GM08714 (cell line): ENCODE measurements around the gene CSTPP1.
"Not testable (repeated sequence)": the region's sequence is repeated elsewhere in the genome, so short reads cannot be mapped to it uniquely, and the experiment has no call there.

Source experiments
- H3K4me3 ChIP-seq: fragments of 200-500 bp; sonication (Bioruptor generic); 2 replicates; pipeline ENCODE4 v1.5.1; 2014; ENCODE audit warnings: mild to moderate bottlenecking, low read length, inconsistent platforms
- ZNF274 ChIP-seq: IDR thresholded peaks from 2 replicates; pipeline ENCODE4 v1.6.1; 2012; ENCODE audit warnings: mild to moderate bottlenecking, low read depth, low read length

The CSTPP1 gene

GRCh38 chr11:47052165-47052564 is 115.6 kb downstream of the CSTPP1 start:
- no peak for TF ChIP-seq ZNF274

GRCh38 chr11:47052576-47052975 is 116.0 kb downstream of the CSTPP1 start:
- no peak for TF ChIP-seq ZNF274
- H3K4me3 ChIP-seq, result no peak overlapping the region

More at GRCh38 chr11:47052165-47052564, 115.6 kb downstream of the CSTPP1 start:
- no peak overlapping the region for H3K4me3 ChIP-seq

GRCh38 chr11:47055534-47055933 is 119.0 kb downstream of the CSTPP1 start:
- no peak for TF ChIP-seq ZNF274
- H3K4me3 ChIP-seq, result no peak overlapping the region

- no peak overlapping the region for H3K4me3 ChIP-seq
- TF ChIP-seq ZNF274, result no peak
Measured at GRCh38 chr11:47056261-47056915, 119.8 kb downstream of the CSTPP1 start.

GRCh38 chr11:47057365-47057764 is 120.8 kb downstream of the CSTPP1 start:
- no peak for TF ChIP-seq ZNF274
- no peak overlapping the region for H3K4me3 ChIP-seq

GRCh38 chr11:47060807-47061206 is 124.2 kb downstream of the CSTPP1 start:
- TF ChIP-seq ZNF274, result no peak
- H3K4me3 ChIP-seq, result no peak overlapping the region

GRCh38 chr11:47061429-47062178 is 125.0 kb downstream of the CSTPP1 start:
- TF ChIP-seq ZNF274, result no peak
- H3K4me3 ChIP-seq, result no peak overlapping the region

- TF ChIP-seq ZNF274, result no peak
- H3K4me3 ChIP-seq, result no peak overlapping the region
Measured at GRCh38 chr11:47062736-47063135, 126.2 kb downstream of the CSTPP1 start.

GRCh38 chr11:47067401-47067800 is 130.8 kb downstream of the CSTPP1 start:
- no peak for TF ChIP-seq ZNF274
- H3K4me3 ChIP-seq, result no peak overlapping the region

- no peak for TF ChIP-seq ZNF274
- no peak overlapping the region for H3K4me3 ChIP-seq
Measured at GRCh38 chr11:47070769-47071168, 134.2 kb downstream of the CSTPP1 start.

- no peak overlapping the region for H3K4me3 ChIP-seq
- no peak for TF ChIP-seq ZNF274
Measured at GRCh38 chr11:47071341-47071740, 134.8 kb downstream of the CSTPP1 start.

GRCh38 chr11:47071791-47072261 is 135.3 kb downstream of the CSTPP1 start:
- no peak for TF ChIP-seq ZNF274

GRCh38 chr11:47078751-47079521 is 142.4 kb downstream of the CSTPP1 start:
- no peak overlapping the region for H3K4me3 ChIP-seq
- TF ChIP-seq ZNF274, result no peak

More at GRCh38 chr11:47071791-47072261, 135.3 kb downstream of the CSTPP1 start:
- H3K4me3 ChIP-seq, result no peak overlapping the region

GRCh38 chr11:47080775-47081174 is 144.2 kb downstream of the CSTPP1 start:
- H3K4me3 ChIP-seq, result not testable (repeated sequence)
